H7 (cell line): ENCODE measurements around the gene SCUBE1. TPM values are rescaled to one million over a fixed set of nuclear protein-coding genes. Genes with fewer than 3 reads are reported as not detected.

ENCODE experiments used
- DNase-seq: peaks from one replicate; pipeline ENCODE4 v3.0.0; 2012
- H3K27me3 ChIP-seq: 2 replicates; pipeline ENCODE4 v1.6.0; 2011; ENCODE audit warnings: mild to moderate bottlenecking, low read length; ENCODE audit not compliant: control insufficient read depth, insufficient read depth
- H3K36me3 ChIP-seq: replicated peaks from 2 replicates; pipeline ENCODE4 v1.5.1; 2011; ENCODE audit warnings: low read length; ENCODE audit not compliant: control insufficient read depth, insufficient read depth
- H3K4me3 ChIP-seq: 2 replicates; pipeline ENCODE4 v1.5.1; 2011; ENCODE audit warnings: low read depth, mild to moderate bottlenecking, control low read depth, low read length, moderate library complexity; ENCODE audit not compliant: insufficient read depth
- total RNA-seq: library from RNA; depleted of rRNA; stranded (reverse); fragments of >200 nt; shearing (Covaris generic); gene quantifications from 2 replicates; pipeline ENCODE4 v1.2.3, GENCODE V29; 2014

The SCUBE1 gene
- total RNA-seq, 1 experiment from 2014 or later = 0.45 TPM

DNA sequence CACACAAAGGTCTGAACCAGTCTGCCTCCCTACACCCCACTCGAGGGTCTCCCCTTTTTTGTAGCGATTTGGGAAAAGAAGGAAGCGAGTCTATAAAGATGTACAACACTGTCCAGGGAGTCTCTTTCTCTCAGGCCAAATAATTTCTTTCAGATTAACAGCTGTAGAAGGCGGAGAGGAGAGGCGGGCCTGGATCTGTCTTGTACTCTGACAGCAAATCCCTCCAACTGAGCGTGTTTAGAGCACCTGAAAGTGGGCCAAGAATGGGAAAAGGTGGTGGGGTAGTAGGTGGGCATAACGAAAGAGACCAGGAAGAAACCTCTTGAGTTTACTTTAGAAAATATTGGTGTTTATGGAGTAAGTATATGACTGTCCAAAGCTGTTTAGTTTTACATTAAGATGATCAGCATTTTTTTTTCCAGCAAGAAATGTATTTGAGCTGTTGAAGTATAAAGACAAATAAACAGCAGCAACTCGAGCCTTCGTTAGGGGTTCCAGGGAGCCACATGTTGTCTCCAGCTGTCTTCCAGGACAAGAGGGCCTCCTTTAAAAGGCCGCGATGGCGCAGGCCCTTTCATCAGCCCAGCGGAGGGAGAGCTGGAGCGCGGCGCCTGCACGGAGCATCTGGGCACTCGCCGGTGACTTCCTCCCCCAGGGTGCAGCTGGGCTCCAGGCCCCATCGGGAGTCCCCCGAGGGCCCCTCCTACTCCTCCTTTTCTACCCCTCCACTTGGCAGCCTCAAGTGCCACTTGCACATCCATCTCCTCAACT is 34.9 kb downstream of the SCUBE1 start:
- Histone ChIP-seq H3K36me3 (no peaks in the 10 kb centered on the region), H3K4me3 (no peak overlapping the region), H3K27me3 (no peaks in the 10 kb centered on the region)
- DNase-seq = peak; percentile 75

DNA sequence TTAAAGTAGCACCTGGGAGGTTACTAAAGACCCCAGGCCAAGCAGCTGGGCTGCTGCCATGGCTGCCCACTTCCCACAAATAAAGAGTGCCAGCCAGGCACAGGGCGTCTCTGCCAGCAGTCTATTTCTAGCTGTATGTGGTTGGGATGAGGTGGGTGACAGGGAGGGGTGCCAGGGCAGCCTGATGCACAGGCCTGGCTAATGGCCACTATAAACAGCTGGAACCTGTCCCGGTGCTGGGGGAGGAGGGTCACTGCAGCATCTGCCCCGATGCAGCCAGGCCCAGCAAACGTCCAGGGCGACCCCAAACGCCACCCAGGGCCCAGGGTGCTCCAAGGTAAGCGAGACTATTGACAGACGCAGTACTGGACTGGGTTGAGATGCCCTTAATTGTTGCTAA is 37.4 kb downstream of the SCUBE1 start:
- Histone ChIP-seq H3K36me3 (no peaks in the 10 kb centered on the region), H3K27me3 (no peaks in the 10 kb centered on the region), H3K4me3 (no peak overlapping the region)
- DNase-seq = no peak

GRCh38 chr22:43304831-43305590 is 38.2 kb downstream of the SCUBE1 start:
- DNase-seq = no peak

DNA sequence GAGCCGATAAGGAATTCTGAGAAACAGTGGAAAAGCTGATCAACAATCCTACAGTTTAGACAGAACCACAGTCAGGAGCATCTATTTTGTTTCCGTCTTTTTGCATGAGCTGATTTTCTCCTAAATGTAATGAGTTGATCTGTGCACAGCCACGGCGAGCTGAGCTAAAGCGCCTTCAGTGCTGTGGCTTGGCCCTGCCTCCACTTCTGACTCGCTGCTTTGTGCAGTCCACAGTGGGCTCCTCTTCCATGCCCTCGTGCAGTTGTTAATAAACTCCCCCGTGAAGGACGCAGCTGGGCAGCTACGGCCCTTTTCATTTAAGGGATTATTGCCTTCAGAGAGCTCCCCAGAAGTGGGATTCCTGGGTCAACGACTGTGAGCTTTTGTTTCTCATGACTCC is 39.4 kb downstream of the SCUBE1 start:
- no peaks in the 10 kb centered on the region for H3K36me3 ChIP-seq
- no peaks in the 10 kb centered on the region for H3K27me3 ChIP-seq
- no peak overlapping the region for H3K4me3 ChIP-seq
- DNase-seq = no peak

More at GRCh38 chr22:43304831-43305590, 38.2 kb downstream of the SCUBE1 start:
- Histone ChIP-seq H3K36me3 (no peaks in the 10 kb centered on the region), H3K4me3 (no peak overlapping the region), H3K27me3 (no peaks in the 10 kb centered on the region)

DNA sequence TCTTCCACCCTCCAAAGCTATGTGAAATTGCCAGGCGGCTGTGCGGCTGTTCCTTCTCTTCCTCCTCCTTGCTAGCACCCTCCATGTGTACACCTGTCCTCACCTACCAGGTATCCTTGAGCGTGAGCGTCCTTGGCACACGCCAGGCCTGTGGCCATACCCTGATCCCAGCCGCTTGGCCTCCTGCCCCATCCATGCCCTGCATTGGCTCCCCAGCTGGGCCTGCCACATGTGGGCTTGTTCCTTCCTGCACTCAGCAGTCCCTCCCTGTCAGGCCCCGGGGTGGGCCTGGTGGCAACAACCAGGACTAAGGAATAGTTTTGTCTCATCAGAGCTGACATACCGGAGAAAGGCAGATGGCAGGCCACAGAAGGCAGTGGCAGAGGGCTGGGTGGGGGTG is 40.0 kb downstream of the SCUBE1 start:
- no peaks in the 10 kb centered on the region for H3K27me3 ChIP-seq
- no peaks in the 10 kb centered on the region for H3K36me3 ChIP-seq
- H3K4me3 ChIP-seq = no peak overlapping the region
- no peak for DNase-seq

GRCh38 chr22:43302531-43303041 is 40.6 kb downstream of the SCUBE1 start:
- H3K4me3 ChIP-seq = no peak overlapping the region
- no peaks in the 10 kb centered on the region for H3K27me3 ChIP-seq
- DNase-seq = no peak
- H3K36me3 ChIP-seq = no peaks in the 10 kb centered on the region

GRCh38 chr22:43301866-43302265 is 41.3 kb downstream of the SCUBE1 start:
- DNase-seq = no peak
- H3K27me3 ChIP-seq = no peaks in the 10 kb centered on the region
- no peak overlapping the region for H3K4me3 ChIP-seq
- no peaks in the 10 kb centered on the region for H3K36me3 ChIP-seq

DNA sequence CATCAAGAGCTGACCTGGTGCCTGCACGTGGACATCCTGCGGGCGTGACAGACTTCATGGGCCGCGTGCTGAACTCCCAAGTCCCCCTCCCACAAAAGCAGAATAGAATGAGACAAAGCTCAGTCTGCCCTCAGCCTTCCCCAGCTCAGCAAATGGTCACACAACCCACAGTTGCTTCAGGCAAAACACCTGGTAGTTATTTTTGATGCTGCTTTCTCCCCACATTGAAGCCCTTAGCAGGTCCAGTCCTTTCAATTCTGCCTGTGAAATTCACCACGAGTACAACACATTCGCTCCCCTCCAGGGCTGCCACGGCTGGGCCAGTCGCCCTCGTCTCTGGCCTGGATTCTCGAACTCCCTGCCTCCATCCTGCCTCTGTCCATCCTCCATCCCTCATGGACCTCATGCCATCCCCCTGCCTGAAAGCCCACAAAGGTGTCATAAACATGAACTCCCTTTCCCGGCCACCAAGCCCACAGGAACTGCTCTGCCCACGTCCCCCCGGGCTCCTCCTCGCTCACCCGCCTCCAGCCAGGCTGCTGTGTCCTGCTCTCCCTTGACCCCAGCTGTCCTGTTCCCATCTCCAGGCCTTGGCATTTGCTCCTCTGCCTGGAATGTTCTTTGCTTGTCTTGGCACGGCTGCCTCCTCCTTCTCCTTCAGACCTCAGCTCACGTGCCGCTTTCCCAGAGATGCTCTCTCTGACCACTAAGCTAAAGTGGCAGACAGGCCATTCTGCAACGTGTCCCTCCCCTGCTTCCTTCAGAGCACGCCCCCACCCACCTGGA is 42.1 kb downstream of the SCUBE1 start:
- H3K4me3 ChIP-seq = no peak overlapping the region
- DNase-seq = no peak
- no peaks in the 10 kb centered on the region for H3K36me3 ChIP-seq
- no peaks in the 10 kb centered on the region for H3K27me3 ChIP-seq

GRCh38 chr22:43299736-43300135 is 43.4 kb downstream of the SCUBE1 start:
- H3K27me3 ChIP-seq = no peaks in the 10 kb centered on the region
- no peak for DNase-seq
- no peaks in the 10 kb centered on the region for H3K36me3 ChIP-seq
- H3K4me3 ChIP-seq = no peak overlapping the region

DNA sequence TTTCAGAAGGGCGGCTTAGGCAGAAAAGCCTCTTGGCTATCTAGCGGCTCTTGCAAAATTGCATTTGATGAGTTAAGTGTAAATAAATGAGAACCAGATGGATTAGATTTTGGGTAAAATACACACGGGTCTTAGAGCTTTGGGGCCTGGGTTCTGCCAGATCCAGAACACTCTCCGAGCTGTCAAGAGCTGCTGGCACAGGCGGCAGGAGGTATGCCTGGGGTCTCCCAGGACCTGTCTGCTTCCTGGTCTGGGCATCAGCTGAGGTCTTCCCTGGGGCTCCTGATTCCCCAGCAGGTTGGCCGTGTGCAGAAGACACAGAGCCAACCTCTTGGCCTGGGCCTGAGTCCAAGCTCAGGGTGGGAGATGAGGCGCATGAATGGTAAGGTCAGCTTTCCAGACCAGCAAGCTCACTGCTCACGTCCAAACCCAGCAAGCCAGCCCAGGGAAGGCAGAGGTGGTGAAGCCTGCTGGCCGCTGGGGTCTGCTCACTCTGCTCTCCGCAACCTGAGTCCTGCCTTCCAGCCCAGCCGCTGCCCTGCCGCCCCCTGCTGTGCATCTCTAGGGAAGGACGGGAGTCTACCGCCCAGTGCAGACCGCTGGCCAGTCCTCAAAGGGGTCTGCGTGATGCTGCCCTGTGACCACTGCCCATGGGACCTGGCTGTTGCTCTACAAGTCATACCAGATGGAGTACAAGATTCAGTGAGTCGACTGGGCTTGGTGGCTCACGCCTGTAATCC is 44.9 kb downstream of the SCUBE1 start:
- Histone ChIP-seq H3K36me3 (no peaks in the 10 kb centered on the region), H3K27me3 (no peaks in the 10 kb centered on the region), H3K4me3 (no peak overlapping the region)
- no peak for DNase-seq

DNA sequence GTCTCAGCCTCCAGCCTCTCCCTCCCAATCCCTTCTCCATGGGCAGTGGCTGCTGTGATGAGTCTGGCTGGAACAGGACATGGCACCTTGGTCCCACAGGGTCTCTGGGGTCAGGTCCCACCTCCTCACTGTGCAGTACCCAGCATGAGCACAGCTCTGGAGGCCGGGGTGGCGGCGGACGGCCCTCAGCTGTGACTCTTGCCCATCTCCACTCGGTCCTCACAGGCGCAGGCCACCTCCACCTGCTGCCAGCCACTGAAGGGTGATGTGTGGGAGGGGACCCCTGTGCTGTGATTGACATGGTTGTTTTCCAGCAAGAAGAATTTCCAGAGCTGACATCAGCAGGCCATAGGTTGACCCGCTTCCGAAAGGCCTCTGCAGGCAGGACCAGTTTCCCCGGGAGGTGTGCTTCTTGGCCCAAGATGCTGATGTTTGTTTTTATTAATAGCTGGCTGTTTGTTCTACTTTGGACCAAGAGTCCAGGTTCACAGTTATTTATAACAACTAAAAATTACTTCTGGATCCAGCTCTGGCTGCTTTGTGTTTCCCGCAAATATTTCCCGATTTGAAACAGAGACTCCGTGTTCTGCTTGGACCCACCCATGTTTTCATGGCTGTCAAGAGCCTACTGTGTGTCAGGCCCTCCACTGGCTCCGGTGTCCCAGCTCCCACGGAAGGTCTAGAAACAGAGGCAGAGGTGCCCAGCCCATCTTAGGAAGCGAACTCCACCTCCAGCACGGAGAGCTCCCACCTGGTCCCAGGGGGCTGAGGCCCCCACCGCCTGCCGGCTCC is 45.7 kb downstream of the SCUBE1 start:
- no peak for DNase-seq
- no peak overlapping the region for H3K4me3 ChIP-seq
- no peaks in the 10 kb centered on the region for H3K27me3 ChIP-seq
- H3K36me3 ChIP-seq = no peaks in the 10 kb centered on the region

DNA sequence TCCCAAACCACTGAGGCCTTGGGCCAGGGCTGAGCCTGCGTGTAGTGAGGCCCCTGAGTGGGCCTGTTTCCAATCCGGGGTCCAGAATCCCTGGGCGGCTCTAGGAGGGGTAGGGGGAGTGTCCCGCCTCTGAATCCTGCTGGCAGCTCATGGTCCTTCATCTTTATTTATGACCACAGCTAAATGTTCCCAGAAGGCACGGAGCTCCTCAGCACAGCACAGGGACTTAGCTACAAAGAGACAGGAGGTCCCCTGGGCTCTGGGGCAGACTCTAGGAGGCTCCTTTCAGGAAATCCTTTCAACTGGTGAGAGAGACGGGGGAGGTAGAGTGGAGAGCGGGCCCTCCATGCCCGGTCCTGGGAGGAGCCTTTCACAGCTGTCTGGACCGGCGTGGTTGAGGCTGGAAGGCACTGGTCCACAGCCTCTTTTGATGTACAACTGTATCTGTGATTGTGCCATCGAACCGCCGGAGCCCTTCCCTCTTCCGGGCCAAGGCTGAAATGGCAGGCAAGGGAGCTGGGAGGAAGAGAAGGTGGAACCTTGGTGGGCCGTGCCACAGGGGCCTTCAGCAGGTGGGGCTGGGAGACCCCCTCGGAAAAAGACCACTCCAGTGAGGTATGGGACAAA is 46.8 kb downstream of the SCUBE1 start:
- no peaks in the 10 kb centered on the region for H3K27me3 ChIP-seq
- no peak overlapping the region for H3K4me3 ChIP-seq
- DNase-seq = no peak
- H3K36me3 ChIP-seq = no peaks in the 10 kb centered on the region

DNA sequence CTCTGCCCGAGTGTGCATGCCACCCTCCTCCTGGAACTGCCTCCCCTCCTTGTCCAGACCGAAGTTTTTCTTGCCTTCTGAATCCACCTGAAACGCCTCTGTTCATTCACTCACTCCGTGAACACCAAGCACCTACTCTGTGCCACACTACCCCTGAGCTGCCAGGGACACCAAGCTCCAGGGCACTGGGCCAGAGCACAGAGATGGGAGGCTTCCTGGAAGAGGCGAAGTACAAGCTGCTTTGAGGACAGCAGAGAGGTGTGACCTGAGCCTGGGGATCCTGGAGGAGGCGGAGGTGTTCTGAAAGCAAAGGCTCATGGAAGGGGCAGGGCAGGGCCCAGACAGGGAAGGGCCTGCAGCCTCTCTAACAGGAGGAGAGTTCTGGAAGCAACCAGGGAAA is 47.5 kb downstream of the SCUBE1 start:
- Histone ChIP-seq H3K4me3 (no peak overlapping the region), H3K27me3 (no peaks in the 10 kb centered on the region), H3K36me3 (no peaks in the 10 kb centered on the region)
- no peak for DNase-seq
